Transverse colon (tissue), 4 donors: ENCODE results near the gene KCND1. TPM values are rescaled to one million over a fixed set of nuclear protein-coding genes. Genes with fewer than 3 reads are reported as not detected.

ENCODE experiments used
- DNase-seq: peaks from one replicate; pipeline ENCODE4 v3.0.0-alpha.2; 2019
- H3K27ac ChIP-seq, 4 donors: fragments of 200-600 bp; sonication (generic); 2 replicates each; pipeline ENCODE4 v1.5.1; 2016 to 2018; ENCODE audit warnings: inconsistent platforms in 4 of 4
- H3K27me3 ChIP-seq: fragments of 200-600 bp; sonication (generic); 2 replicates; pipeline ENCODE4 v1.5.1; 2017; ENCODE audit warnings: inconsistent platforms
- H3K36me3 ChIP-seq, 4 donors: fragments of 200-600 bp; sonication (generic); 2 replicates each; pipeline ENCODE4 v1.5.1; 2017 to 2019; ENCODE audit warnings: inconsistent platforms in 4 of 4
- H3K4me1 ChIP-seq, 4 donors: fragments of 200-600 bp; sonication (generic); 2 replicates each; pipeline ENCODE4 v1.5.1; 2017 to 2020; ENCODE audit warnings: inconsistent platforms in 4 of 4
- H3K4me3 ChIP-seq, 4 donors: fragments of 200-600 bp; sonication (generic); 1 replicate in 1 of 4; 2 replicates in 3 of 4; pipeline versions ENCODE4 v1.5.1 to v1.6.1; 2017 to 2019; ENCODE audit warnings: inconsistent platforms in 4 of 4
- H3K9me3 ChIP-seq, 2 donors: fragments of 200-600 bp; sonication (generic); 2 replicates each; pipeline ENCODE4 v1.5.1; 2017 to 2019; ENCODE audit warnings: inconsistent platforms in 2 of 2
- CTCF ChIP-seq, 5 experiments: fragments of 200-600 bp in 3 of 5; fragments of 450-650 bp in 2 of 5; sonication (generic) in 3 of 5; IDR thresholded peaks; 1 replicate in 2 of 5; 2 replicates in 3 of 5; pipeline ENCODE4 v1.5.1; 2016 to 2017; ENCODE audit warnings: antibody characterized with exemption in 5 of 5, inconsistent platforms in 3 of 5, mild to moderate bottlenecking in 2 of 5, moderate library complexity in 1 of 5
- EP300 ChIP-seq: sonication (generic); formaldehyde crosslinking; IDR thresholded peaks from one replicate; pipeline ENCODE4 v1.6.1; 2017; ENCODE audit warnings: antibody characterized with exemption, low read depth
- POLR2A ChIP-seq: fragments of 450-650 bp; IDR thresholded peaks from one replicate; pipeline ENCODE4 v1.6.1; 2016; ENCODE audit warnings: antibody characterized with exemption, mild to moderate bottlenecking, moderate library complexity
- POLR2AphosphoS5 ChIP-seq, 3 donors: sonication (generic); formaldehyde crosslinking; IDR thresholded peaks; one replicate each; pipeline ENCODE4 v1.6.1; 2016; ENCODE audit warnings: antibody characterized with exemption in 3 of 3
- WGBS, 2 donors: methylation state at CpG; one replicate each; pipeline ENCODE4 v1.1.5; 2018; ENCODE audit warnings: low coverage in 1 of 2; 5-methylcytosine and 5-hydroxymethylcytosine counted together
- in situ Hi-C, 4 donors: fragments of 200-750 bp; cut with MboI; loops; one replicate each; pipeline versions ENCODE4 v1.15.0 to v1.15.1; 2017; ENCODE audit warnings: low sequenced_read_pairs in 3 of 4, low pct_ligation_motif_present in 1 of 4, low pct_unique_long_range_greater_than_20kb in 1 of 4
- intact Hi-C: fragments of 100-400 bp; cut with DNase I; formaldehyde crosslinking; loops from one replicate; pipeline ENCODE4 v1.15.1; 2023; ENCODE audit warnings: low total_unique reads
- total RNA-seq, 4 donors: library from RNA; depleted of rRNA; stranded (reverse); fragments of >200 nt; gene quantifications; one replicate each; pipeline ENCODE4 v1.1.0, GENCODE V29; 2016

The KCND1 gene
- total RNA-seq, 4 donors from 2014 or later, result 0.95 to 0.96 TPM; not detected in 2

- in situ Hi-C loops, result loop anchor here in 1 of 4 donors (25.0 kb wide), 1 partner anchor 280 kb away; no protein-coding TSS in a partner anchor
These were observed 54.3 kb downstream of the KCND1 start for GRCh38 chrX:48917139-48918001.

GRCh38 chrX:48914593-48915493 is 56.8 kb downstream of the KCND1 start:
- TF ChIP-seq CTCF (IDR thresholded peaks at IDR 0.05) (no peak), POLR2A (no peak), POLR2AphosphoS5 (IDR thresholded peaks at IDR 0.05) (no peak), EP300 (no peak)
- in situ Hi-C loops, result loop anchor here in 1 of 4 donors (25.0 kb wide), 1 partner anchor 278 kb away; no protein-coding TSS in a partner anchor
- peaks cover 0 to 28% (median 14%) of the 10 kb centered on the region in 4 donors for H3K4me1 ChIP-seq
- no peak overlapping the region for H3K4me3 ChIP-seq
- intact Hi-C loops, result no loop called here
- H3K27me3 ChIP-seq, result no peaks in the 10 kb centered on the region
- H3K27ac ChIP-seq, result no peak overlapping the region
- DNase-seq, result no peak
- no peaks in the 10 kb centered on the region for H3K36me3 ChIP-seq
- H3K9me3 ChIP-seq, result no peaks in the 10 kb centered on the region
- 88% methylated on average over 10 of the region's 13 CpGs; no CpG with 5 or more reads in 1 of the 2 donors for WGBS, 2 donors

More at GRCh38 chrX:48917139-48918001, 54.3 kb downstream of the KCND1 start:
- peak; percentile 92 for DNase-seq
- TF ChIP-seq POLR2AphosphoS5 (IDR thresholded peaks at IDR 0.05) (no peak), CTCF (IDR thresholded peaks at IDR 0.05) (peak; percentile 90 to 98 (median 94))
- H3K36me3 ChIP-seq, result no peaks in the 10 kb centered on the region
- H3K27me3 ChIP-seq, result no peaks in the 10 kb centered on the region
- H3K27ac ChIP-seq, result peak overlapping the region; percentile 86 to 95 (median 94)
- WGBS, 2 donors, result 41% methylated on average over 27 of the region's 27 CpGs; no CpG with 5 or more reads in 1 of the 2 donors
- H3K4me3 ChIP-seq, result peak overlapping the region in 3 of 4 donors; percentile 49 to 85 (median 68)
- intact Hi-C loops, result no loop called here
- H3K4me1 ChIP-seq, result peaks cover 0 to 18% (median 8%) of the 10 kb centered on the region in 4 donors
- H3K9me3 ChIP-seq, result no peaks in the 10 kb centered on the region

- H3K27ac ChIP-seq, result no peak overlapping the region
- H3K27me3 ChIP-seq, result no peaks in the 10 kb centered on the region
- 81% methylated on average over 5 of the region's 5 CpGs; no CpG with 5 or more reads in 1 of the 2 donors for WGBS, 2 donors
- in situ Hi-C loops (loop anchor here in 1 of 4 donors (25.0 kb wide), 1 partner anchor 276 kb away; no protein-coding TSS in a partner anchor), intact Hi-C loops (no loop called here)
- H3K4me1 ChIP-seq, result peaks cover 0 to 28% (median 11%) of the 10 kb centered on the region in 4 donors
- no peak overlapping the region for H3K4me3 ChIP-seq
- TF ChIP-seq CTCF (IDR thresholded peaks at IDR 0.05) (no peak), POLR2AphosphoS5 (IDR thresholded peaks at IDR 0.05) (no peak)
- no peaks in the 10 kb centered on the region for H3K36me3 ChIP-seq
- DNase-seq, result no peak
- no peaks in the 10 kb centered on the region for H3K9me3 ChIP-seq
These were observed 57.9 kb downstream of the KCND1 start for GRCh38 chrX:48913605-48914366.
